Stimulated activated CD8-positive, alpha-beta memory T cell treated with anti-CD3 and anti-CD28 coated beads, Interleukin-7, amount 100 ng/mL, for 24 hours (primary cell): ENCODE measurements around the gene SEPTIN3.

Source experiments
- DNase-seq: peaks from one replicate; pipeline ENCODE4 v3.0.0-alpha.2; 2020; ENCODE audit warnings: low read depth

SEPTIN3 gene

GRCh38 chr22:42016111-42016510 is 46.9 kb downstream of the SEPTIN3 start:
- DNase-seq: no peak

- DNase-seq: no peak
Measured at GRCh38 chr22:42018224-42018623, 49.0 kb downstream of the SEPTIN3 start.
